ENCODE measurements around the gene NUP43.
"Not testable (repeated sequence)": the region's sequence is repeated elsewhere in the genome, so short reads cannot be mapped to it uniquely, and the experiment has no call there.

The NUP43 gene

GRCh38 chr6:149752600-149753373 lies 6.5 kb upstream of the NUP43 start:
- Mint-ChIP-seq H3K4me3 (no peak overlapping the region), H3K27ac (no peak overlapping the region), H3K27me3 (no peaks in the 10 kb centered on the region), H3K4me1 (peaks cover 26% of the 10 kb centered on the region), H3K36me3 (no peaks in the 10 kb centered on the region), H3K9me3 (no peaks in the 10 kb centered on the region)

GRCh38 chr6:149751920-149752319 lies 5.6 kb upstream of the NUP43 start:
- not testable (repeated sequence) for H3K27me3 Mint-ChIP-seq, H3K4me3 Mint-ChIP-seq, H3K36me3 Mint-ChIP-seq, H3K27ac Mint-ChIP-seq, H3K9me3 Mint-ChIP-seq
- H3K4me1 Mint-ChIP-seq = peaks cover 28% of the 10 kb centered on the region

GRCh38 chr6:149751239-149751638 lies 4.9 kb upstream of the NUP43 start:
- H3K27ac Mint-ChIP-seq = no peak overlapping the region
- no peaks in the 10 kb centered on the region for H3K9me3 Mint-ChIP-seq
- H3K4me1 Mint-ChIP-seq = peaks cover 34% of the 10 kb centered on the region
- peak overlapping the region; percentile 89 for H3K4me3 Mint-ChIP-seq
- H3K27me3 Mint-ChIP-seq = no peaks in the 10 kb centered on the region
- H3K36me3 Mint-ChIP-seq = no peaks in the 10 kb centered on the region

- Mint-ChIP-seq H3K36me3 (no peaks in the 10 kb centered on the region), H3K9me3 (no peaks in the 10 kb centered on the region), H3K4me1 (peaks cover 37% of the 10 kb centered on the region), H3K27ac (peak overlapping the region; percentile 80), H3K27me3 (no peaks in the 10 kb centered on the region), H3K4me3 (peak overlapping the region; percentile 89)
These were observed 3.8 kb upstream of the NUP43 start for GRCh38 chr6:149750136-149750609.

- Mint-ChIP-seq H3K4me3 (peak within 1 kb of the TSS; percentile 89), H3K9me3 (no peaks in the 10 kb centered on the region), H3K36me3 (no peaks in the 10 kb centered on the region), H3K4me1 (peaks cover 37% of the 10 kb centered on the region), H3K27me3 (no peaks in the 10 kb centered on the region), H3K27ac (peak within 1 kb of the TSS; percentile 80)
These were observed 3.3 kb upstream of the NUP43 start, which contains the start of gene PCMT1 for GRCh38 chr6:149749594-149750135. Gene PCMT1 (plus strand): TSS chr6:149749741. CDS start chr6:149749902, 161 bp downstream.

GRCh38 chr6:149749082-149749593 lies 2.8 kb upstream of the NUP43 start:
- H3K27me3 Mint-ChIP-seq, H3K27ac Mint-ChIP-seq, H3K36me3 Mint-ChIP-seq, H3K9me3 Mint-ChIP-seq: not testable (repeated sequence)
- peak overlapping the region; percentile 89 for H3K4me3 Mint-ChIP-seq
- H3K4me1 Mint-ChIP-seq = peaks cover 37% of the 10 kb centered on the region

GRCh38 chr6:149745252-149745651 lies 1.1 kb downstream of the NUP43 start:
- H3K4me3 Mint-ChIP-seq = peak overlapping the region; percentile 99
- H3K27ac Mint-ChIP-seq = peak overlapping the region; percentile 96
- not testable (repeated sequence) for H3K36me3 Mint-ChIP-seq, H3K27me3 Mint-ChIP-seq, H3K9me3 Mint-ChIP-seq
- H3K4me1 Mint-ChIP-seq = peaks cover 23% of the 10 kb centered on the region

- no peak overlapping the region for H3K4me3 Mint-ChIP-seq
- H3K27me3 Mint-ChIP-seq = no peaks in the 10 kb centered on the region
- H3K4me1 Mint-ChIP-seq = no peaks in the 10 kb centered on the region
- H3K9me3 Mint-ChIP-seq = no peaks in the 10 kb centered on the region
- no peak overlapping the region for H3K27ac Mint-ChIP-seq
- H3K36me3 Mint-ChIP-seq = peaks cover 15% of the 10 kb centered on the region
These were observed 11.4 kb downstream of the NUP43 start for GRCh38 chr6:149734915-149735314.

GRCh38 chr6:149733089-149733720 lies 13.1 kb downstream of the NUP43 start:
- Mint-ChIP-seq H3K27ac (no peak overlapping the region), H3K9me3 (no peaks in the 10 kb centered on the region), H3K4me1 (peaks cover 8% of the 10 kb centered on the region), H3K27me3 (no peaks in the 10 kb centered on the region), H3K4me3 (no peak overlapping the region), H3K36me3 (peaks cover 10% of the 10 kb centered on the region)

GRCh38 chr6:149729824-149730223 lies 16.5 kb downstream of the NUP43 start:
- H3K36me3 Mint-ChIP-seq = peaks cover 7% of the 10 kb centered on the region
- no peaks in the 10 kb centered on the region for H3K27me3 Mint-ChIP-seq

GRCh38 chr6:149728499-149729234 lies 17.7 kb downstream of the NUP43 start:
- Mint-ChIP-seq H3K36me3 (peaks cover 9% of the 10 kb centered on the region), H3K4me3 (no peak overlapping the region), H3K4me1 (peaks cover 17% of the 10 kb centered on the region), H3K27me3 (no peaks in the 10 kb centered on the region), H3K27ac (peak overlapping the region; percentile 38), H3K9me3 (no peaks in the 10 kb centered on the region)

More at GRCh38 chr6:149729824-149730223, 16.5 kb downstream of the NUP43 start:
- no peaks in the 10 kb centered on the region for H3K9me3 Mint-ChIP-seq
- H3K27ac Mint-ChIP-seq = no peak overlapping the region
- no peak overlapping the region for H3K4me3 Mint-ChIP-seq
- H3K4me1 Mint-ChIP-seq = peaks cover 13% of the 10 kb centered on the region

- Mint-ChIP-seq H3K27me3 (no peaks in the 10 kb centered on the region), H3K4me1 (peaks cover 17% of the 10 kb centered on the region), H3K27ac (peak overlapping the region; percentile 30), H3K36me3 (peaks cover 4% of the 10 kb centered on the region), H3K9me3 (no peaks in the 10 kb centered on the region), H3K4me3 (no peak overlapping the region)
These were observed 18.4 kb downstream of the NUP43 start for GRCh38 chr6:149727793-149728498.

- no peak overlapping the region for H3K27ac Mint-ChIP-seq
- peaks cover 2% of the 10 kb centered on the region for H3K36me3 Mint-ChIP-seq
These were observed 20.5 kb downstream of the NUP43 start for GRCh38 chr6:149725785-149726184.

GRCh38 chr6:149723771-149724417 lies 22.4 kb downstream of the NUP43 start:
- peaks cover 2% of the 10 kb centered on the region for H3K36me3 Mint-ChIP-seq
- no peaks in the 10 kb centered on the region for H3K9me3 Mint-ChIP-seq
- H3K4me3 Mint-ChIP-seq = no peak overlapping the region
- peaks cover 16% of the 10 kb centered on the region for H3K4me1 Mint-ChIP-seq
- H3K27ac Mint-ChIP-seq = no peak overlapping the region
- no peaks in the 10 kb centered on the region for H3K27me3 Mint-ChIP-seq

More at GRCh38 chr6:149725785-149726184, 20.5 kb downstream of the NUP43 start:
- Mint-ChIP-seq H3K4me3 (no peak overlapping the region), H3K9me3 (no peaks in the 10 kb centered on the region), H3K4me1 (peaks cover 17% of the 10 kb centered on the region), H3K27me3 (no peaks in the 10 kb centered on the region)

Data from activated naive CD4-positive, alpha-beta T cell treated with anti-CD3 and anti-CD28 coated beads, Interleukin-2, amount 50 U/mL, for 24 hours (primary cell).